SK-N-SH (cell line): ENCODE measurements around the gene RNLS.

Source experiments
- ELF1 ChIP-seq: IDR thresholded peaks from 2 replicates; pipeline ENCODE4 v1.4.0; 2012
- EZH2phosphoT487 ChIP-seq: fragments of 200-600 bp; sonication (generic); IDR thresholded peaks from 2 replicates; pipeline ENCODE4 v1.6.1; 2017; ENCODE audit warnings: low read depth, mixed run types, mild to moderate bottlenecking, antibody characterized with exemption, moderate library complexity, borderline replicate concordance
- FOXM1 ChIP-seq: IDR thresholded peaks from 2 replicates; pipeline ENCODE4 v1.4.0; 2012; ENCODE audit warnings: low read depth, mild to moderate bottlenecking
- RFX5 ChIP-seq: IDR thresholded peaks from 2 replicates; pipeline ENCODE4 v1.6.1; 2012; ENCODE audit warnings: mild to moderate bottlenecking, improper control_type of control experiment, low read length
- SMC3 ChIP-seq: IDR thresholded peaks from 2 replicates; pipeline ENCODE4 v1.6.1; 2012; ENCODE audit warnings: low read depth, low read length, improper control_type of control experiment
- TAF1 ChIP-seq: IDR thresholded peaks from 2 replicates; pipeline ENCODE4 v1.6.1; 2012; ENCODE audit warnings: low read depth, mild to moderate bottlenecking, low read length, moderate library complexity, borderline replicate concordance
- YY1 ChIP-seq: IDR thresholded peaks from 2 replicates; pipeline ENCODE4 v1.4.0; 2012; ENCODE audit warnings: low read depth, mild to moderate bottlenecking
- TF ChIP-seq, protein P1 (sequence below): fragments of 200-600 bp; sonication (generic); IDR thresholded peaks from 2 replicates; pipeline ENCODE4 v1.6.1; 2017; ENCODE audit warnings: antibody characterized with exemption, mild to moderate bottlenecking, moderate library complexity
- TF ChIP-seq, protein P2 (sequence below): IDR thresholded peaks from 2 replicates; pipeline ENCODE4 v1.4.0; 2012; ENCODE audit warnings: low read depth
- TF ChIP-seq, protein P3 (sequence below): IDR thresholded peaks from 2 replicates; pipeline ENCODE4 v1.6.1; 2012; ENCODE audit warnings: mild to moderate bottlenecking, low read depth, low read length, moderate library complexity

DNA sequence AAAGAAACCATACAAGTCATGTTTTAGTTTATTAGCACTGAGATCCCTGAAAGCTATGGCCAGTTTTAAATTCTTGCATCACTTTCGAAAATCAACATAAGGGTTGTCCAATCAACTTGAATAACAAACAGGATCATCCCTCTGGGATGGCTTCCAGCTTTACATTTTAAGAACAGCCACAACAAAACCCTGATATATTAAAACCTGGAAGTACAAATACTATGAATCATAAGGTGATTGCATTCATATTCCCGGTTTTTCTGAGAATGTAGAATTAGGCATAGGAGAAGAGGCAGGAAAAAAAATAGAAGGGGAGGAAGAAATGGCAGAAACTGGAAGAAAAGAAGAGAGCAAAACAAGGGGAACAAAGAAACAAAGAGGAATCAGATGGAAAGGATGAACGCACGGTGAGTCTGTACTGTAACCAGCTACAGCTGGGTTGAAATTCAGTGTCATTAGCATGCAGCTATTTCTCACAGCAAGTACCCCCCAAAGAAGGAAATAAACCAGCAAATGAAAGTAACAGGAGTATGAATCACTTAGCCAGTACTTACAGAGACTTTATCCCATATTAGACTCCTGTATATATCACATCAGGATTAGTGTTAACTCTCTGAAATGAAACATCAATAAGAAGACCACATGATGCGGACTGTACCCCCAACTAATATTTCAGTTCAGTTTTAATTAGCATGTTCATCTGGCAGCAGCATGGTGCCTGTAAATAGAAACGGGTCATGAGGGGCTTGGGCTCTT is 301.3 kb downstream of the RNLS start:
- TF ChIP-seq, protein P1, sequence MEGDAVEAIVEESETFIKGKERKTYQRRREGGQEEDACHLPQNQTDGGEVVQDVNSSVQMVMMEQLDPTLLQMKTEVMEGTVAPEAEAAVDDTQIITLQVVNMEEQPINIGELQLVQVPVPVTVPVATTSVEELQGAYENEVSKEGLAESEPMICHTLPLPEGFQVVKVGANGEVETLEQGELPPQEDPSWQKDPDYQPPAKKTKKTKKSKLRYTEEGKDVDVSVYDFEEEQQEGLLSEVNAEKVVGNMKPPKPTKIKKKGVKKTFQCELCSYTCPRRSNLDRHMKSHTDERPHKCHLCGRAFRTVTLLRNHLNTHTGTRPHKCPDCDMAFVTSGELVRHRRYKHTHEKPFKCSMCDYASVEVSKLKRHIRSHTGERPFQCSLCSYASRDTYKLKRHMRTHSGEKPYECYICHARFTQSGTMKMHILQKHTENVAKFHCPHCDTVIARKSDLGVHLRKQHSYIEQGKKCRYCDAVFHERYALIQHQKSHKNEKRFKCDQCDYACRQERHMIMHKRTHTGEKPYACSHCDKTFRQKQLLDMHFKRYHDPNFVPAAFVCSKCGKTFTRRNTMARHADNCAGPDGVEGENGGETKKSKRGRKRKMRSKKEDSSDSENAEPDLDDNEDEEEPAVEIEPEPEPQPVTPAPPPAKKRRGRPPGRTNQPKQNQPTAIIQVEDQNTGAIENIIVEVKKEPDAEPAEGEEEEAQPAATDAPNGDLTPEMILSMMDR = no peak
- TF ChIP-seq YY1 = no peak
- TF ChIP-seq FOXM1 = no peak
- TF ChIP-seq ELF1 = no peak
- TF ChIP-seq, protein P2, sequence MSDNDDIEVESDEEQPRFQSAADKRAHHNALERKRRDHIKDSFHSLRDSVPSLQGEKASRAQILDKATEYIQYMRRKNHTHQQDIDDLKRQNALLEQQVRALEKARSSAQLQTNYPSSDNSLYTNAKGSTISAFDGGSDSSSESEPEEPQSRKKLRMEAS = no peak
- no peak for TF ChIP-seq RFX5
- TF ChIP-seq EZH2phosphoT487 = no peak
- no peak for TF ChIP-seq SMC3
- no peak for TF ChIP-seq TAF1
- TF ChIP-seq, protein P3, sequence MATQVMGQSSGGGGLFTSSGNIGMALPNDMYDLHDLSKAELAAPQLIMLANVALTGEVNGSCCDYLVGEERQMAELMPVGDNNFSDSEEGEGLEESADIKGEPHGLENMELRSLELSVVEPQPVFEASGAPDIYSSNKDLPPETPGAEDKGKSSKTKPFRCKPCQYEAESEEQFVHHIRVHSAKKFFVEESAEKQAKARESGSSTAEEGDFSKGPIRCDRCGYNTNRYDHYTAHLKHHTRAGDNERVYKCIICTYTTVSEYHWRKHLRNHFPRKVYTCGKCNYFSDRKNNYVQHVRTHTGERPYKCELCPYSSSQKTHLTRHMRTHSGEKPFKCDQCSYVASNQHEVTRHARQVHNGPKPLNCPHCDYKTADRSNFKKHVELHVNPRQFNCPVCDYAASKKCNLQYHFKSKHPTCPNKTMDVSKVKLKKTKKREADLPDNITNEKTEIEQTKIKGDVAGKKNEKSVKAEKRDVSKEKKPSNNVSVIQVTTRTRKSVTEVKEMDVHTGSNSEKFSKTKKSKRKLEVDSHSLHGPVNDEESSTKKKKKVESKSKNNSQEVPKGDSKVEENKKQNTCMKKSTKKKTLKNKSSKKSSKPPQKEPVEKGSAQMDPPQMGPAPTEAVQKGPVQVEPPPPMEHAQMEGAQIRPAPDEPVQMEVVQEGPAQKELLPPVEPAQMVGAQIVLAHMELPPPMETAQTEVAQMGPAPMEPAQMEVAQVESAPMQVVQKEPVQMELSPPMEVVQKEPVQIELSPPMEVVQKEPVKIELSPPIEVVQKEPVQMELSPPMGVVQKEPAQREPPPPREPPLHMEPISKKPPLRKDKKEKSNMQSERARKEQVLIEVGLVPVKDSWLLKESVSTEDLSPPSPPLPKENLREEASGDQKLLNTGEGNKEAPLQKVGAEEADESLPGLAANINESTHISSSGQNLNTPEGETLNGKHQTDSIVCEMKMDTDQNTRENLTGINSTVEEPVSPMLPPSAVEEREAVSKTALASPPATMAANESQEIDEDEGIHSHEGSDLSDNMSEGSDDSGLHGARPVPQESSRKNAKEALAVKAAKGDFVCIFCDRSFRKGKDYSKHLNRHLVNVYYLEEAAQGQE = no peak
